HG03558 (cell line): Measurements from ENCODE around the gene VAMP5.
A peak's percentile ranks its signal among the peaks of the same experiment; 100 is the strongest.

ENCODE experiments used
- ATAC-seq: cut with Tn5 transposase; IDR thresholded peaks from one replicate; pipeline ENCODE4 v1.9.1; 2021; ENCODE audit warnings: moderate number of reproducible peaks; ENCODE audit not compliant: unreplicated experiment; ENCODE audit errors: extremely low read depth

The VAMP5 gene

GRCh38 chr2:85619617-85620016, 35.4 kb downstream of the VAMP5 start:
- ATAC-seq: no peak

DNA sequence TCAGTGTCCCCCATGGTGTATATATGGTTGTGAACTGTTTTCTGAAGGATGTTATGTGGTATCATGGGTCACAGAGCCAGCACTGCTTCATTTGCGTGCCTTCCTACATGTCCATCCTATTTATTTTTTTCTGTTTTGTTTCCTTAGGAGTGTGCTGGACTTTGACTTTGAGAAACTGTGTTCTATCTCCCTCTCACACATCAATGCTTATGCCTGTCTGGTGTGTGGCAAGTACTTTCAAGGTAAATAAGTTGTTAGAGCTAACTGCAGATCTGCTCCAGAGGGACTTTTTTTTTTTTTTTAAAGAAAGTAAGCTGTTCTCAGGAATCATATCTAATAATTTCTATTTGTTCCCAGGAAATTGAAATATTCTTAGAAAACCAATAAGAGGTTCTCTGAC, 37.1 kb downstream of the VAMP5 start:
- no peak for ATAC-seq

DNA sequence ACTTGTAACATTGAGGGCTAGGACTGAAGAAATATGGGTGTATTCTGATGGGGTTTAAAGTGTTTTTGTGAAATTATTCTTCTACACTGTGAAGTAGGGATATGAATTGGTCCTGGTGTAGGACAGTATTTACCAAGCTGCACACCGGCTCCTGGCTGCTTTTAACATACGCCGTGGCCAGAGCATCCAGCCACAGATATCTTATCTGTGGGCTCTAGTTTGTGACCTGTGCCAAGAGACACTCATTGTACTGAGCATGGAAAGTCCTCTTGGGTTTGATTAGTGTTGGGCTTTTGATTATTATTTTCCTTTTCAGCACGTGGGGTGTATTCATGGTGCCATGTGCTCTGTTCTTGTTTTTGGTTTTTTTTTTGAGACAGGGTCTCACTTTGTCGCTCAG, 39.8 kb downstream of the VAMP5 start:
- ATAC-seq: no peak

DNA sequence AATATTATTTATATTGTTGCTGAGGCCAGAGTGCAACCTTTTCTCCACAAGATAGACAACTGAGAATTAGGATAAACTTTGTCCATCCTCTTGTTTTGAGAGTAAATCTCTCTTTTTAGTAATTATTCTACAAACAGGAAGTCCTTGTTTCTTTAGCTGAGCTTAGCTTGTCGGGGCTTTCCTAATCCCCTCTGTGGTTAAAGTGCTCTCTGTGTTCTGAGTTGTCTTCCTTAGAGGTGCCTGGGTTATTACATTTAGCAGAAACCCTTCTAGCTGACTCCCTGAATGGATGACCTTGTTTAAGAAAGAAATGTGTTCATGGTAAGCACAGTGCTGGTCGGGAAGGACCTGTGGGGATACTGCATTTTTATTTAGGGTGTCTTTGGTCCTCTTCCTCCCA, 44.4 kb downstream of the VAMP5 start:
- peak; percentile 52 for ATAC-seq

DNA sequence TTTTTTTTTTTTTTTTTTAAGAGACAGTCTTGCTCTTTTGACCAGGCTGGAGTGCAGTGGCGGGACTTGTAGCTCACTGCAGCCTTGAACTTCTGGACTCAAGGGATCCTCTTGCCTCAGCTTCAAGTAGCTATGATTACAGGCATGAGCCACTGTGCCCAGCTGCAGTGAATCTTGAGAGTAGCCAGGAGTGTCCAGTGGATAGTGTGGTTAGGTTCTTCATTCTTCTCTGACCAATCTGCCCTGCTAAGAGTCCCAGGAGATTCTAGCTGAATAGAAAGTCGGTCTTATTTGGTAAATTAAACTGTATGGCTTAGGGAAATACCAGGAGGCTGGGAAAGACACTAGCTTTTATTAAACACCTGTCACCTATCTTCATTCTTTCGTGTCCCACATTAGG, 47.1 kb downstream of the VAMP5 start:
- no peak for ATAC-seq

DNA sequence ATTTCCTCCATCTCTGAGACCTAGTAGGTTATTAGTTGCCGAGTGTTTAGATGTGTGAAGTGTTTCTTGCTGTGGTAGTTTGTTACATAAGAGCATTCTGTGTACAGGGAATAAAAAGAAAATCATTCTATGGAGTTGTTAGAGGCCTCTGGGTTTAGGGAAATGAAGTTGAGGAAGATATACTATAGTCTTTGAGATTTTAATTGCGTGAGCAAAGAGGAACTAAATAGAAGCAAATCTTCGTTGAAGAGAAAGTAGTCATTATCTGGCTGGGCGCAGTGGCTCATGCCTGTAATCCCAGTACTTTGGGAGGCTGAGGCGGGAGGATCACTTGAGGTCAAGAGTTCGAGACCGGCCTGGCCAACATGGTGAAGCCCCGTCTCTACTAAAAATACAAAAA, 50.8 kb downstream of the VAMP5 start:
- ATAC-seq: no peak

DNA sequence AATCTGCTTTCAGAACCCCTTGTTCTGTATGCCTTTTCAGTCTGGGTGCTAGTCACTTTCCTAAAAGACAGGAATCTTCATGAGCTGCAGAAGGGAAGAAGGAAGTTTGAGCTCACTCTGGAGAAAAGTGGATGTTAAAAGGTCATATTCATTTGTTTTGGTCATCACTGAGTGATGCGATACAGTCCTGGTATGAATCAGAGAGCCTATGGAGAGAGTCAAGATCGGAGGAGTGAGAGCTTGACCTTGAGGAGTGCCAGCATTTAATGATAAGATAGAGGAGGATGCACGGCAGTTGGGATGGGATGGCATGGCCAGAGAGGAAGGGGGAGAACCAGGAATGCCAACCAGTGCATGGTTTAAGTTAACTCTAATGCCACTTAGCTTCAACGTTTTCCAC, 51.4 kb downstream of the VAMP5 start:
- no peak for ATAC-seq

DNA sequence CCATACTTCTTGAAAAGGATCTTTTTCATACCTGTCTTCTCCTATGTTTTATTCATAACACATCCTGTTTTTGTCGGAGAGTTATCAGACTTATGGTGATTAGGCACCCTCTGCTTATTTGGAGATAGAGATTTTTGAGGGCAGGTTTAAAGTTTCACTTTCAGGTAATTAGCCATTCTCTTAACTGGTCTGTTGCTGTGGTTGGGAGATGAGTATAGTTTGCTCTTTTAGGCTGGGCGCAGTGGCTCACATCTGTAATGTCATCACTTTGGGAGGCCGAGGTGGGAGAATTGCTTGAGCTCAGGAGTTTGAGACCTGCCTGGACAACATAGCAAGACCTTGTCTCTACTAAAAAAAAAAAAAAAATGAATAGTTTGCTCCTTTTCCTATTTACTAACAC, 58.5 kb downstream of the VAMP5 start:
- ATAC-seq: no peak
